ENCODE measurements around the gene GRID1. TPM values are rescaled to one million over a fixed set of nuclear protein-coding genes. Genes with fewer than 3 reads are reported as not detected.
"Not testable (repeated sequence)": the region's sequence is repeated elsewhere in the genome, so short reads cannot be mapped to it uniquely, and the experiment has no call there.

The GRID1 gene
- total RNA-seq, 1 experiment from 2014 or later, result 0.53 TPM

DNA sequence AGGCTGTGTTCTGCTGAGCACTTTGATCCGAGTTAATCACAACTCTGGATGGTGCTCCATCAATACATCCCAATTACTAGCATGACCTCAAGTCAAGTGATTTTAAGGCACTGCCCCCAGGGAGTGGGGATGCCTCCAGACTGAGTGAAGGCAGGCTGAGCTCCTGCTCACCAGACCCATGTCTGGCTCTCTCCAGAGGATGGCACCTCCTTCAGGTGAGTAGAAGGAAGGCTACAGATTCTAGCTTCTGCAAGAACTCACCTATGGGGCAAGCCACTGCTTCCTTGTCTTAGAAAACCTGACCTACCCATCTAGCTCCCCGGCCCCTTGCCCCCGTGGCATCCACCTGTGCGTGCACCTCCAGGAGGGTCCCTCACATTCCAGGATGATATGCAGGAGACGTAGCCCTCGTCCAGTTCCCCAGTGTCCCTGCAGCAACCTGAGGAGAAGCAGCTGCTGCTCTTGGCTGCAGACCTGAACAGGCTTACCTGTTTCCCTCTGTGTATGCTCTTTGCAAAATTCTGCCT, 390.3 kb downstream of the GRID1 start:
- DNase-seq (ENCODE audit: low read depth, low spot score), result no peak
- in situ Hi-C loops (cut with HindIII; ENCODE audit: low pct_unique_long_range_greater_than_20kb, low sequenced_read_pairs), result no loop called here

DNA sequence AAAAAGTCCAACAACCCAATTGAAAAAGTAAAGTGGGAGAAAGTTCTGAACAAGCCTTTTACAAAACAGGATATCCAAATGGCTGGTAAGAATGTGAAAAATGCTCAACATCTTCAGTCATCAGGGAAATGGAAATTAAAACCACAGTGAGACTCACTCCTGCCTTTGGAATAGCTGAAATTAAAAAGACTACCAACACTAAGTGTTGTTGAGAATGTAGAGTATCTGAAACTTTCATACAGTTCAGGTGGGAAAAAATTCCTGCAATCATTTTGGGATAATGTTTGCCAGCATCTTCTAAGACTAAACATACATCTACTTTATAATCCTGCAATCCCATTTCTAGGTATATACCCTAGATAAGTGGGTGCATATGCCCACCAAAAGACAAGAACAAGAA, 395.1 kb downstream of the GRID1 start:
- in situ Hi-C loops (cut with HindIII; ENCODE audit: low pct_unique_long_range_greater_than_20kb, low sequenced_read_pairs), result no loop called here
- no peak for DNase-seq (ENCODE audit: low read depth, low spot score)

DNA sequence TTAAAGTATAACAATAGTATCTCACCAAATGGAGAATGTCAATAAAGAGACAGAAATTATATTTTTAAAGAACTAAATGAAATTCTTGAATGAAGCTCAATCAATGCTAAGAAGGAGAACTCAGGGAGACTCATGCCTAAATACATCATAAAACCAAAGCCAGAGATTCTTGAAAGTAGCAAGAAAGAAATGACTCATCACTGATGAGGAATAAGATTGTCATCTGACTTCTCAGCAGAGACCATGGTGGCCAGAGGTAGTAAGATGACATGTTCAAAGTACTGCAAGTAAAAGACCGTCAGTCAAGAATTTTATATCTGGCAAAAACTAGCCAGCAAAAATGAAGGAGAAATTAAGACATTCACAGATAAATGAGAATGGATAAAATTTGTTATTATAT, 399.0 kb downstream of the GRID1 start:
- no peak for DNase-seq (ENCODE audit: low read depth, low spot score)
- in situ Hi-C loops (cut with HindIII; ENCODE audit: low pct_unique_long_range_greater_than_20kb, low sequenced_read_pairs), result no loop called here

DNA sequence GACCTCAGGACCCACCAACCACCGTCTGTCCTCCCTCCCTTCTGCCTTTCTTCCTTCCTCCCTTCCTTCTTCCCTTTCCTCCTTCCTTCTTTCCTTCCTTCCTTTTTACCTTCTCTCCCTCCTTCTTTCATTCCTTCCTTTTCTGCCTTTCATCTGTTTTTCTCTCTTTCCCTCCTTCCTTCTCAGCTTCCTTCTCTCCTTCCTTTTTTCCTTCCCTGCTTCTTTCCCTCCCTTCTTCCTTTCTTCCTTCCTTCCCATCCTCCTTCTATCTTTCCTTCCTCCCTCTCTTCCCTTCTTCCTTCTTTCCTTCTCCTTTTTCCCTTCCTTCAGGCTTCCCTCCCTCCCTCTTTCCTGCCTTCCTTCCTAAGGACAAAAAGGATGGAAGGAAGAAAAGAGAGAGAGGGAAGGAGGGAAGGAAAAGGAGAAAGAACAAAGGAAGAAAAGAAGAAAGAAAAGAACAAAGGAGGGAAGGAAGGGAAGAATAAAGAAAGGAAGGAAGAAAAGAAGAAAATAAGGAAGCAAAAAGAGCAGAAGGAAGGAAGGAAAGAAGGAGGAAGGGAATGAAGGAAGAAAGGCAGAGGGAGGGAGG, 405.0 kb downstream of the GRID1 start:
- in situ Hi-C loops (cut with HindIII; ENCODE audit: low pct_unique_long_range_greater_than_20kb, low sequenced_read_pairs), result no loop called here
- no peak for DNase-seq (ENCODE audit: low read depth, low spot score)

DNA sequence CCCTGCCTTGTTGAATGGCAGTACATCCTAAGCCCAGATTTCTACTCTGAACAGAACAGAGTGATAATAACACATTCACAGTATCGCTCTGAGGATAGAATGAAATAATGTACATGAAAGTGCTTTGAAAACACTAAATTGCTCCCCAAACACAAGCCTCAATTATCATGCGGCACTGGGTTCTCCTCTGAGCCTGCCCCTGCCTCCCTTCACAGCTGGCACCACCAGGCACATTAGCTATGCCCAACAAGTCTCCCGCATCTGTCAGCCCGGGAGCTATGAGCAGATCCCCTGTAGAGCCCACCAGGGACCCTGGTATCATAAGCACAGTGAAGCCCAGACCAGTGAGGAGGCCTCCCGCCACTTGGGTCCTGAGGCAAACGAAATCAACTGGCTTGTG, 405.5 kb downstream of the GRID1 start:
- in situ Hi-C loops (cut with HindIII; ENCODE audit: low pct_unique_long_range_greater_than_20kb, low sequenced_read_pairs), result no loop called here
- no peak for DNase-seq (ENCODE audit: low read depth, low spot score)

DNA sequence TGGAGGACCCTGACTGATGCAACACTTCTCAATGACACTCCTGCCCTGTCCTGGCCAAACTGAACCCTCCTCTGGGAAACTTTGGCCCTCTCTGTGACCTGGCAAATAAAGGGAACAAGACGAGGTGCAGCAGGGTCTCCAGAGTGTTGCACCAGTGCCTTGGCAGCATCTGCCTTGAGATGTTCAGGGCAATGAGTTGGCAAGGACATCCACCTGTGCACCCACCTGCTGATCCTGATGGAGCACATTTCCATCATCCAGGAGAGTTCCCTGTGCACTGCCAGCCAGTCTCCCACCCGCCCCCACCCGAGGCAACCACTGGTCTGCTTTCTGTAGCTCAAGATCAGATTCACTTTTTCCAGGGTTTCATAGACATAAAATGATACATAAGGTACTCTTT, 407.4 kb downstream of the GRID1 start:
- in situ Hi-C loops (cut with HindIII; ENCODE audit: low pct_unique_long_range_greater_than_20kb, low sequenced_read_pairs), result no loop called here
- DNase-seq (ENCODE audit: low read depth, low spot score), result no peak

DNA sequence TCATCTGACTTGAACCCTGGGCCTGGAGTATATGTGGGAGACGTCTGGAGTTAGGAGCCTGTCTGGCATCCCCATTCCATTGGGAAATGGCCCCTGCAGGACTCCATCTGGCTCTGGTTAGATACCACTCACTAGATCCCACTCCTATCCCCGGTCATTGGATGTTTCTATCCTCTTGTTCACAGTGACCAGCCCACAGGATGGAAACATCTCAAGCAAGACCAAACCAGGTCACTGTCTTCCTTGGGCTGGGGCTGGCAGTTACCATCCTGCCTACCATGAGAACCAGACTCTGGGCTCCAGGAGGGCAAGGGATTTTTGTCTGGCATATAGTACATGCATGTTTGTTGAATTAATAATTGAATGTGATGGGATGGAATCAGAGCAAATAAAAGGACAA, 415.7 kb downstream of the GRID1 start:
- in situ Hi-C loops (cut with HindIII; ENCODE audit: low pct_unique_long_range_greater_than_20kb, low sequenced_read_pairs), result no loop called here

DNA sequence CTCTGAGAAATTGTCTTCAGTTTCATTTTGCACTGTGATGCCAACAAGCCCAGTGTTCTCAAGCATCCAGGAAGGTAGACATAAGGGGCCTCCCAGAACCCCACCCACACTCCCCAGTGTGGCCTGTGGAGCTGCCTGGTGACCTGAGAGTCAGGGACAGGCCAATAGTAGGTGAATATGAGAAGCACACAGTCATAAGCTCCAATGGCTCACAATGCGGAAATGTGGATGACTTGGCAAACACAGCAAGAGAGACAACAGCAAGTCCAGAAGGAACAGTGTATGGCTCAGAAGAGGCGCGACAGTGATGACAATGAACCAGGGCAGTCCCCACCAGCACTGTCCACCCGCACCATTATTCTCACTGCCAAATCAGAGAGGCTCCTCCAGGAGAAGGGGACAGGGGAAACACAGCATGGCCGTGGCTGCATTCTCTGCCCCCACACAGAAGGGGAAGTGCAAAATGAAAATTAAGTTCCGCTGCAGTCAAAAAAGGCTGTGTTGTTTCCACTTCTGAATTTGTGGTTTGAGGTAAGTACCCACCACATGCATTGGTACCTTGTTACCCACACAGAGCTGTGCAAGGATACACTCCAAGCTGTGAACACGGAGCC, 419.8 kb downstream of the GRID1 start:
- DNase-seq (ENCODE audit: low read depth, low spot score), result no peak
- in situ Hi-C loops (cut with HindIII; ENCODE audit: low pct_unique_long_range_greater_than_20kb, low sequenced_read_pairs), result no loop called here

More for the DNA sequence above, 415.7 kb downstream of the GRID1 start:
- no peak for DNase-seq (ENCODE audit: low read depth, low spot score)

DNA sequence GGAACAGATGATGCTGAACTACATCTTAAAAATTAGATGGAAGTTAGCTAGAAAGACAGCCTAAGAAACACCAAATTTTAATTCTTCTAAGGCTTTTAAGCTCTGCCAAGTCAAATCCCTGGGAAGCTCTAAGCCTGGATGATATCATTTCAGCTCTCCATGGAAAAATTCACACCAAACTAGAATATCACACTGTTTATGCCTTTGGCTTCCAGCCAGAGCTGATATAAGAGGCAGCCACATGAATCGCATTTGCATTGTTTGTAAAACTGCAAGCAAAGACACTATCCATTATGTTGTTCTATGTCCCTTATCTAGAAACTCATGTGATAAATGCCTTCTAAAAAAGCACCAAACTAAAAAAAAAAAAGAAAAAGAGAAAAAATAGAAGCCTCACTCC, 430.4 kb downstream of the GRID1 start:
- no peak for DNase-seq (ENCODE audit: low read depth, low spot score)
- in situ Hi-C loops (cut with HindIII; ENCODE audit: low pct_unique_long_range_greater_than_20kb, low sequenced_read_pairs), result no loop called here

DNA sequence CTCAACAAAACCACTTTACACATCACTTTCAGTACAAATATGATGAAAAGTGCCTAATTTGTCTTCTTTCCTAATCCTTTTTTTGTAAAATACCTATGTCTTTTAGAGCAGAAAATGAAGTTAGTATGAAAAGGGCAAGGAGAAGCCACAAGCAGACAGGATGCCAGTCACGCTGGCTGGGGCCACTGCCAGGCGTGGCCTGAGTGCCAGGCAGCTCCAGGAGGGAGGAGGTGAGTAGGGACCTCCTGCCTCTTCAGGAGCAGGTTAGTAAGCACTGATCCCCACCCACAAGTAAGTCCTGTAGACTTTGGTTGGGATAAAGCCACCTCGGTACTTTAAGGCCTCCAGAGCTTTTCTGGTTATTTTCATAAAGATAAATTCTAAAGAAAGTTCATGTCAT, 432.0 kb downstream of the GRID1 start:
- no peak for DNase-seq (ENCODE audit: low read depth, low spot score)

DNA sequence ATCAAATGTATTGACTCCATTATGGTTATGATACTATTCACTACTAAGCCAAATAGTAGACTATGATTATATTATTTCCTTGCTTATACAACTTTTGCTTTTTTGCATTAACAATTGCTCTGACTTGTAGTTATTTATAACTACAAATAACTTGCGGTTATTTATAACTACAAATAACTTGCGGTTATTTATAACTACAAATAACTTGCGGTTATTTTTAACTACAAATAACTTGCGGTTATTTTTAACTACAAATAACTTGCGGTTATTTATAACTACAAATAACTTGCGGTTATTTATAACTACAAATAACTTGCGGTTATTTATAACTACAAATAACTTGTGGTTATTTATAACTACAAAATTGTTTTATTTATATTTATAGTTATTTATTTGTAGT, 436.6 kb downstream of the GRID1 start:
- DNase-seq (ENCODE audit: low read depth, low spot score); in situ Hi-C loops (cut with HindIII; ENCODE audit: low pct_unique_long_range_greater_than_20kb, low sequenced_read_pairs): not testable (repeated sequence)

More for the DNA sequence above, 432.0 kb downstream of the GRID1 start:
- in situ Hi-C loops (cut with HindIII; ENCODE audit: low pct_unique_long_range_greater_than_20kb, low sequenced_read_pairs), result no loop called here

DNA sequence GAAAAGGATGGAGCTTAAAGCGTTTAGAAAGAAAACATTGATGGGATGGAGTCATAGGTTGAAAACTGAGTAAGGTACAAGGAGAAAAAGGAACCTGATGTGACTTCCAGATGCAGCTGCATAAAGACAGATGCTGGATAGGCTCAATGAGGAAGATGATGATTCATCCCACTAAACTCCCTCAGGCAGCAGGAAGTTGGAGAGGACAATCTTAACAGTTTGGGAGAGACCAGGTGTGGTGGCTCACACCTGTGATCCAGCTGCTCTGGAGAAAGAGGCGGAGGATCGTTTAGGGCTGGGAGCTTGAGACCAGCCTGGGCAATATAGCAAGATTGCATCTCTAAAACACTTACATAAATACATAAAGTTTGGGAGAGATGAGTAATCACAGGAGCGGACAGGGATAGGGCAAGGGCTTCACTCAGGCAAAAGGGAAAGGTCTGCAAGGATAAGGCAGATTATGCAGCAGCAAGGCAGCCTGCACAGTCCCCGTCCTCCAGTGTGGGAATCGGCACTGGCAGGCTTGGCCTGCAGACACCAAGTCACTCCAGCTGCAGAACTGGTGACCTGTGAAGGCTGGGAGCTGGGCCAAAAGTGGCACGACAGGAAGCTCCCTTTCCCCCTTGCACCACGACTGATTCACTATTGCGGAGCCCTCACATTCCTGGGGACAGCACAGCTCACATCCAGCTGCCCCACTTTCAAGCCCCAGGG, 438.5 kb downstream of the GRID1 start:
- in situ Hi-C loops (cut with HindIII; ENCODE audit: low pct_unique_long_range_greater_than_20kb, low sequenced_read_pairs), result no loop called here
- no peak for DNase-seq (ENCODE audit: low read depth, low spot score)

DNA sequence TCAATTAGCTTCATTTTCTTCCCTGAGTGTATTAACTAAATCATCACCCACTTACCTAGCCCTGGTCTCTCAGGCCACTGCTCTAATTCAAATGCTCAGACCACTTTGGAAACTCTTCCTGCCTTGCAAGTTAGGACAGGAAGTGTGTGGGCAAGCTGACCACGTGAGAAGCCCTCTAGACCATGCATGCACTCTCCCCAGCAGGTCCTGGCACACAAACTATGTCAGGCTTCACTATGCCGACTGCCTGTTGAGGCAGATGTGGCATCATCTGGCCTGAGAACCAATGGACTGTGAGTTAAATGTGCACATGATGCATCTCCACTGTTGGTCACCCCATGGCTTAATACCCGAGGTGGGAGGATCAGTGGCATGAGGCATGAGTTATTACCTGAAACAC, 439.6 kb downstream of the GRID1 start:
- no peak for DNase-seq (ENCODE audit: low read depth, low spot score)
- in situ Hi-C loops (cut with HindIII; ENCODE audit: low pct_unique_long_range_greater_than_20kb, low sequenced_read_pairs), result no loop called here

DNA sequence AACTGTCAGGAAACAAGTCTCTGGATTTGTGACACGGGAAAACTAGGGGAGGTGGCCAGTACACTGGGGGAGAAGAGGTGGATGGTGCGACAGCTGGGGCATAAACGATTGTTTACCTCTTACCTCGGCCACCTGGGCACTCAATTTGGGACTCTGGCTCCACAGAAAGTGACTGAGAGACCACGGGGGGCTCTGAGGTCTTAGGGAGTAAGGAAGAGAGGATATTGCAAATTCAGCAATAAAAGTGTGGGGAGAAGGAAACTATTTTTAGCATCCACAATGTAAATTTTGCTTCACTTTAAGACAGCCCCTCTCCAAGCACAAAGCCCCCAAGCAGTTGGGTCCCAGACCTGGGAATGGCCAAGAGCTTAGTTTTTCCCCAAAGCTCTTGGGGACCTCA, 440.5 kb downstream of the GRID1 start:
- in situ Hi-C loops (cut with HindIII; ENCODE audit: low pct_unique_long_range_greater_than_20kb, low sequenced_read_pairs), result no loop called here
- DNase-seq (ENCODE audit: low read depth, low spot score), result no peak

DNA sequence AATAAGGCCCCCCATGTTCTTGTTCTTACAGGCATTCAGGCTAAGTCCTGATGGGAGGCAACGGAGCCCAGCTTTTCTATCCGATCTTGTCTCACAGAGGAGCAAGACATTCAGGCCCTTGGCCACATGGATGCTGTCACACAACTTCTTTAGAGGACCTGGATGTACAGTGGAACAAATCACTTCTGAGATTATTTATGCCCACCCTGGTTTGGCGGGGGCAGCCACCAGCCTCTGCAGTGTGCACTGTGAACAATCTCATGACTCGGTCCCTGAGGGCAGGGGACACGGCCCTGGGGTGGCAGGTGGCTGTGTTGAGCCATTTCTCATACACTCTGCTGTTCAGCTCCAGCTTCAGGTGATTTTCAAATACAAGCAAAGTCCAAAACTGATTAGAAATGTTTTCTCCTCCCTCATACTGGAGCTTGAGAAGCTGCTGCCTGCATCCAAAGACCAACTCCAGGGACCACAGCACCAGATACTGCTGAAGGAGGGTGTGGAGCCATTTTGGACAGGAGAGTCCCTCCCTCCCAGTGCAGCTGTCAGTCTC, 441.3 kb downstream of the GRID1 start:
- in situ Hi-C loops (cut with HindIII; ENCODE audit: low pct_unique_long_range_greater_than_20kb, low sequenced_read_pairs), result no loop called here
- no peak for DNase-seq (ENCODE audit: low read depth, low spot score)

DNA sequence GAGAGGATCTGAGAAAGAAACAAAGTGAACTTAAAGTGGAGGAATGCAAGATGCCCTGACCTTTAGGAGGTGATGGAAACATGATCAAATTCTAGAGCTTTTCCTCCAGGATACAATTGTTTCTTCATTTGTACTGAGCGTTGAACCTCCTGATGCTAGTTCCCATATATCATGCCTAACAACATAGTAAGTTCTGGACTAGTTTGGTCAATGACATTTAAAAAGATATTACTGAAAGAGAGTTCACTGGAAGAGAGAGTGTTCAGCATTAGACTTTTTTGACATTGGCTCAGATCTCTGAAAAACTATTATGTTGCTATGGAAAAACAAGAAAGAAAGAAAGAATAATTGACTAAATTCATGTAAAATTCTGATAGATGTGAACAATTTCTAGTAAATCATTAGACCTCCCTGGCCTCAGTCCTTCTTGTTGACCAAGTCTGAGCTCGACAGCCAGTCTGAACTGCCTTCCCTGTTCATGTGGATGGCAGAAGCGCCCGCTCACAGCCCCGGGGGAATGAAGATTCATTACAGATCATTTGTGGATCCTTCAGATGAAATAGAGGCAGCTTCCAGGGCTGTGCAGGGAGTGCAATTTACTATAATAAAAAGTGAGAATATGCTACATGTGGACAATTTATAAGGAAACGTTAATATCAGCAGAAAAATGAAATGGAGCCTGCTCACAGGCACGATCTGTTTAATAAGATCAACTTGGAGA, 442.1 kb downstream of the GRID1 start:
- DNase-seq (ENCODE audit: low read depth, low spot score), result no peak
- in situ Hi-C loops (cut with HindIII; ENCODE audit: low pct_unique_long_range_greater_than_20kb, low sequenced_read_pairs), result no loop called here

DNA sequence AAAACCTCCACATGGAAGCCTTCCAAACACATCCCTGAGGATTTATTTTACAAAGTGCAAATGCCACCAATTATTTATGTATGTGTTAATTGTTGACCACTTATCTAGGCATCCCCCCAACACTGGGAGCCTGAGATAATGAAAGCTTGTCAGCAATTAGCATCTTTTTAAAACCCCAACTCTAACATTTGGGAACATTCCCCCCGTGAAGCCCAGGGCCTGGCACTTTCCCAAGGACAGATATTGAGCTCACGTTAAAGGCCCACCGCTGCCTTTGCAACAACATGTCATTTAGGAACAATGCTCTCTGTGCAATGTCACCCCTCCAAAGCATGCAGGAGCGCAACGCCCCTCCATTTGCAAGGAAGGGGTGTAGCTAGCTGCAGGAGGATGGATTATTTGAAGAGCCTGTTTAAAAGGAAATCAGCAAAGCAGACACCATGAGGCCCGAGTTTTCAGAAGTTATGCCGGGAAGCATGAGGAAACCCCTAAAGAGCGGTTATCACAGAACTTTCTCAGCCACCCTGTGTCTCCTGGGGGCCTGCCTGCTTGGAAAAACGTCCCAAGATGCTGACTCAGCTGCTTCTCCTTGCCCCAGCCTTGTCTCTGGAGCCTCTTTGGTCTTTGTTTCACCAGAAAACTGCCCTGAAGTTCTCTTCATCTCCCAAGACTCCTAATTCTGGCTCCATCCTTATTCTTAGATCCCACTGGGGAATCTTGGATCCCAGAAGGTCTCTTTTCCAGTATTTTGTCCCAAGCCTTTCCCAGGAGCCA, 444.1 kb downstream of the GRID1 start:
- DNase-seq (ENCODE audit: low read depth, low spot score), result no peak
- in situ Hi-C loops (cut with HindIII; ENCODE audit: low pct_unique_long_range_greater_than_20kb, low sequenced_read_pairs), result no loop called here
